Suprapubic skin (tissue), 4 donors: ENCODE data around the gene AIFM3. TPM values are rescaled to one million over a fixed set of nuclear protein-coding genes. Genes with fewer than 3 reads are reported as not detected.

Experiments used
- DNase-seq, 2 donors: peaks; one replicate each; pipeline ENCODE4 v3.0.0-alpha.2; 2019; ENCODE audit warnings: low spot score in 2 of 2
- H3K27ac ChIP-seq: fragments of 200-600 bp; sonication (generic); one replicate; pipeline ENCODE4 v1.5.1; 2019
- H3K27me3 ChIP-seq: fragments of 200-600 bp; sonication (generic); one replicate; pipeline ENCODE4 v1.5.1; 2019
- H3K36me3 ChIP-seq: fragments of 200-600 bp; sonication (generic); one replicate; pipeline ENCODE4 v1.5.1; 2019
- H3K4me1 ChIP-seq: fragments of 200-600 bp; sonication (generic); one replicate; pipeline ENCODE4 v1.5.1; 2019
- H3K4me3 ChIP-seq: fragments of 200-600 bp; sonication (generic); one replicate; pipeline ENCODE4 v1.5.1; 2019; ENCODE audit warnings: mild to moderate bottlenecking
- H3K9me3 ChIP-seq: fragments of 200-600 bp; sonication (generic); one replicate; pipeline ENCODE4 v1.5.1; 2019
- CTCF ChIP-seq, 2 donors: fragments of 200-600 bp in 1 of 2; fragments of 450-650 bp in 1 of 2; sonication (generic) in 1 of 2; IDR thresholded peaks; one replicate each; pipeline ENCODE4 v1.5.1; 2016 to 2019; ENCODE audit warnings: antibody characterized with exemption in 2 of 2, mild to moderate bottlenecking in 1 of 2, moderate library complexity in 1 of 2
- EP300 ChIP-seq: sonication (generic); formaldehyde crosslinking; IDR thresholded peaks from one replicate; pipeline ENCODE4 v1.6.1; 2017; ENCODE audit warnings: antibody characterized with exemption
- POLR2A ChIP-seq, 2 donors: fragments of 450-650 bp; IDR thresholded peaks; one replicate each; pipeline ENCODE4 v1.6.1; 2017; ENCODE audit warnings: antibody characterized with exemption in 2 of 2, mild to moderate bottlenecking in 2 of 2, moderate library complexity in 2 of 2
- POLR2AphosphoS5 ChIP-seq, 3 donors: sonication (generic); formaldehyde crosslinking; IDR thresholded peaks; one replicate each; pipeline ENCODE4 v1.6.1; 2017; ENCODE audit warnings: antibody characterized with exemption in 3 of 3
- WGBS: methylation state at CpG from one replicate; pipeline ENCODE4 v1.1.5; 2018; 5-methylcytosine and 5-hydroxymethylcytosine counted together
- total RNA-seq, 4 donors: library from RNA; depleted of rRNA; stranded (reverse); fragments of >200 nt; gene quantifications; one replicate each; pipeline ENCODE4 v1.1.0, GENCODE V29; 2016

The AIFM3 gene
- total RNA-seq, 4 donors from 2014 or later = 0.72 TPM; not detected in 3

GRCh38 chr22:21020802-21021429 is 53.9 kb downstream of the AIFM3 start:
- no peak for DNase-seq
- no peak for TF ChIP-seq POLR2A (IDR thresholded peaks at IDR 0.05)
- no peak for TF ChIP-seq POLR2AphosphoS5 (IDR thresholded peaks at IDR 0.05)
- no peak for TF ChIP-seq EP300
- no peak for TF ChIP-seq CTCF (IDR thresholded peaks at IDR 0.05)
- no peaks in the 10 kb centered on the region for H3K27me3 ChIP-seq
- no peak overlapping the region for H3K4me3 ChIP-seq
- H3K4me1 ChIP-seq = peaks cover 5% of the 10 kb centered on the region
- H3K36me3 ChIP-seq = no peaks in the 10 kb centered on the region
- H3K9me3 ChIP-seq = no peaks in the 10 kb centered on the region
- H3K27ac ChIP-seq = no peak overlapping the region
- WGBS = 70% methylated on average over 7 of the region's 7 CpGs

- 67% methylated on average over 6 of the region's 10 CpGs for WGBS
- TF ChIP-seq POLR2AphosphoS5 (IDR thresholded peaks at IDR 0.05) (no peak), EP300 (no peak), POLR2A (IDR thresholded peaks at IDR 0.05) (no peak), CTCF (IDR thresholded peaks at IDR 0.05) (no peak)
- no peaks in the 10 kb centered on the region for H3K36me3 ChIP-seq
These were observed 55.5 kb downstream of the AIFM3 start for GRCh38 chr22:21022507-21022906.

GRCh38 chr22:21022955-21023614 is 56.0 kb downstream of the AIFM3 start:
- Histone ChIP-seq H3K4me3 (no peak overlapping the region), H3K27ac (no peak overlapping the region), H3K4me1 (peaks cover 11% of the 10 kb centered on the region), H3K36me3 (no peaks in the 10 kb centered on the region), H3K27me3 (peaks cover 6% of the 10 kb centered on the region), H3K9me3 (no peaks in the 10 kb centered on the region)
- WGBS = 88% methylated on average over 11 of the region's 13 CpGs
- TF ChIP-seq POLR2AphosphoS5 (IDR thresholded peaks at IDR 0.05) (no peak), EP300 (no peak), POLR2A (IDR thresholded peaks at IDR 0.05) (no peak), CTCF (IDR thresholded peaks at IDR 0.05) (no peak)
- no peak for DNase-seq

More at GRCh38 chr22:21022507-21022906, 55.5 kb downstream of the AIFM3 start:
- Histone ChIP-seq H3K27me3 (peaks cover 6% of the 10 kb centered on the region), H3K27ac (no peak overlapping the region), H3K9me3 (no peaks in the 10 kb centered on the region), H3K4me1 (peaks cover 11% of the 10 kb centered on the region), H3K4me3 (no peak overlapping the region)
- no peak for DNase-seq

- Histone ChIP-seq H3K27ac (no peak overlapping the region), H3K27me3 (peaks cover 14% of the 10 kb centered on the region), H3K4me3 (no peak overlapping the region), H3K36me3 (no peaks in the 10 kb centered on the region), H3K9me3 (no peaks in the 10 kb centered on the region), H3K4me1 (peaks cover 11% of the 10 kb centered on the region)
- no peak for DNase-seq
- no peak for TF ChIP-seq POLR2AphosphoS5 (IDR thresholded peaks at IDR 0.05)
- TF ChIP-seq CTCF (IDR thresholded peaks at IDR 0.05) = no peak
- 53% methylated on average over 8 of the region's 8 CpGs for WGBS
These were observed 58.2 kb downstream of the AIFM3 start for GRCh38 chr22:21025266-21025665.

GRCh38 chr22:21025763-21026755 is 59.0 kb downstream of the AIFM3 start:
- DNase-seq = no peak
- no peaks in the 10 kb centered on the region for H3K36me3 ChIP-seq
- H3K4me1 ChIP-seq = peaks cover 11% of the 10 kb centered on the region
- no CpG with 5 or more reads among the region's 27 CpGs for WGBS
- no peak overlapping the region for H3K4me3 ChIP-seq
- peaks cover 18% of the 10 kb centered on the region for H3K27me3 ChIP-seq
- TF ChIP-seq POLR2A (IDR thresholded peaks at IDR 0.05) = no peak
- TF ChIP-seq EP300 = no peak
- no peak for TF ChIP-seq CTCF (IDR thresholded peaks at IDR 0.05)
- TF ChIP-seq POLR2AphosphoS5 (IDR thresholded peaks at IDR 0.05) = no peak
- H3K27ac ChIP-seq = no peak overlapping the region
- H3K9me3 ChIP-seq = no peaks in the 10 kb centered on the region
